A549 (cell line): ENCODE results near the gene STYXL1. TPM values are rescaled to one million over a fixed set of nuclear protein-coding genes. Genes with fewer than 3 reads are reported as not detected.
A peak's percentile ranks its signal among the peaks of the same experiment; 100 is the strongest.

Experiments used
- ATAC-seq, 2 experiments: fragments of 200-7000 bp in 1 of 2; fragments of >200 bp in 1 of 2; cut with Nextera tagmentation in 1 of 2; cut with Tn5 transposase in 1 of 2; 3 replicates each; pipeline versions ENCODE4 v1.8.0 to v1.9.1; 2018 to 2020; ENCODE audit warnings: mild to moderate bottlenecking in 1 of 2, moderate library complexity in 1 of 2
- CTCF ChIA-PET: fragments of 300-600 bp; sonication (Branson Sonifier 250); formaldehyde crosslinking; extraction: SDS; loops from one replicate; lab custom pipeline; 2021; ENCODE audit warnings: antibody characterized with exemption, inconsistent platforms; lab: Yijun Ruan, JAX
- POLR2A ChIA-PET: fragments of 350-600 bp; formaldehyde crosslinking; extraction: SDS; loops from one replicate; lab custom pipeline; 2021; ENCODE audit warnings: antibody characterized with exemption, inconsistent platforms; lab: Yijun Ruan, JAX
- DNase-seq, 2 experiments: peaks; one replicate each; pipeline versions ENCODE4 v3.0.0 to v3.0.0-alpha.2; 2011 to 2016; ENCODE audit warnings: low read depth in 1 of 2, low spot score in 1 of 2
- FAIRE-seq: peaks from 2 replicates; lab custom pipeline; 2011; peaks lifted over from hg19 to GRCh38; lab: Jason Lieb, UNC
- H3K27ac ChIP-seq, 2 experiments: fragments of >200 bp; sonication (Bioruptor Twin); formaldehyde crosslinking; 3 replicates each; pipeline ENCODE4 v1.5.1; 2016 to 2017
- H3K4me1 ChIP-seq: fragments of >200 bp; sonication (Bioruptor Twin); formaldehyde crosslinking; 3 replicates; pipeline ENCODE4 v1.6.1; 2016
- H3K4me2 ChIP-seq: fragments of >200 bp; sonication (Bioruptor Twin); formaldehyde crosslinking; 3 replicates; pipeline ENCODE4 v1.6.1; 2016
- H3K4me3 ChIP-seq: fragments of >200 bp; sonication (Bioruptor Twin); formaldehyde crosslinking; 3 replicates; pipeline ENCODE4 v1.5.1; 2016
- H3K9me3 ChIP-seq: fragments of >200 bp; sonication (Bioruptor Twin); formaldehyde crosslinking; 3 replicates; pipeline ENCODE4 v1.6.1; 2016
- CBX2 ChIP-seq: fragments of 200-600 bp; sonication (generic); IDR thresholded peaks from 2 replicates; pipeline ENCODE4 v1.6.1; 2016; ENCODE audit warnings: low read depth, mild to moderate bottlenecking, borderline replicate concordance
- CHD4 ChIP-seq: fragments of 200-600 bp; sonication (generic); IDR thresholded peaks from 2 replicates; pipeline ENCODE4 v1.6.1; 2016; ENCODE audit warnings: antibody characterized with exemption, mild to moderate bottlenecking, borderline replicate concordance
- HMGXB4 ChIP-seq: fragments of 250-450 bp; sonication (Bioruptor Pico); IDR thresholded peaks from 2 replicates; pipeline ENCODE4 v1.5.0; 2021; ENCODE audit warnings: mild to moderate bottlenecking, moderate library complexity, borderline replicate concordance
- HOXA7 ChIP-seq: fragments of 250-450 bp; sonication (Bioruptor Pico); IDR thresholded peaks from 2 replicates; pipeline ENCODE4 v1.5.0; 2020; ENCODE audit warnings: mild to moderate bottlenecking, moderate library complexity
- JUNB ChIP-seq: fragments of >200 bp; sonication (Bioruptor Twin); formaldehyde crosslinking; IDR thresholded peaks from 2 replicates; pipeline ENCODE4 v1.6.1; 2016
- MAX ChIP-seq: IDR thresholded peaks from 2 replicates; pipeline ENCODE4 v1.6.1; 2012
- MYC ChIP-seq: IDR thresholded peaks from 2 replicates; pipeline ENCODE4 v1.6.1; 2012; ENCODE audit warnings: mild to moderate bottlenecking, inconsistent platforms, low read length, improper control_type of control experiment, borderline replicate concordance
- NPAS2 ChIP-seq: fragments of 250-450 bp; sonication (Bioruptor Pico); IDR thresholded peaks from 2 replicates; pipeline ENCODE4 v1.8.0; 2022; ENCODE audit warnings: mild to moderate bottlenecking, moderate library complexity, borderline replicate concordance
- NR3C1 ChIP-seq: fragments of >200 bp; sonication (Bioruptor Twin); formaldehyde crosslinking; IDR thresholded peaks from 3 replicates; pipeline ENCODE4 v1.6.1; 2017
- PHF8 ChIP-seq: fragments of 200-600 bp; sonication (generic); IDR thresholded peaks from 2 replicates; pipeline ENCODE4 v1.6.1; 2016; ENCODE audit warnings: low read depth, mild to moderate bottlenecking, antibody characterized with exemption, moderate library complexity, borderline replicate concordance
- RARB ChIP-seq: fragments of 250-450 bp; sonication (Bioruptor Pico); IDR thresholded peaks from 2 replicates; pipeline ENCODE4 v1.8.0; 2021; ENCODE audit warnings: mild to moderate bottlenecking, moderate library complexity
- RCOR1 ChIP-seq: fragments of 150-350 bp; IDR thresholded peaks from 2 replicates; pipeline ENCODE4 v1.6.1; 2014; ENCODE audit warnings: antibody characterized with exemption, low read length, low read depth
- REST ChIP-seq: fragments of 200-600 bp; sonication (generic); IDR thresholded peaks from 2 replicates; pipeline ENCODE4 v1.6.1; 2016; ENCODE audit warnings: antibody characterized with exemption, mild to moderate bottlenecking, moderate library complexity
- TFCP2L1 ChIP-seq: fragments of 250-450 bp; sonication (Bioruptor Pico); IDR thresholded peaks from 2 replicates; pipeline ENCODE4 v1.5.0; 2021; ENCODE audit warnings: mild to moderate bottlenecking
- USF2 ChIP-seq: fragments of 450-650 bp; IDR thresholded peaks from 2 replicates; pipeline ENCODE4 v1.6.1; 2014; ENCODE audit warnings: antibody characterized with exemption
- ZC3H11A ChIP-seq: fragments of 450-650 bp; IDR thresholded peaks from 2 replicates; pipeline ENCODE4 v1.6.1; 2014; ENCODE audit warnings: antibody characterized with exemption, mild to moderate bottlenecking
- ZFP36 ChIP-seq: fragments of 450-650 bp; IDR thresholded peaks from 2 replicates; pipeline ENCODE4 v1.6.1; 2014; ENCODE audit warnings: borderline replicate concordance; ENCODE audit not compliant: partially characterized antibody
- WGBS: methylation state at CpG from one replicate; pipeline ENCODE4 v1.1.6; 2017; ENCODE audit errors: missing lambda C conversion rate; 5-methylcytosine and 5-hydroxymethylcytosine counted together
- polyA plus RNA-seq, 4 experiments: library from polyadenylated mRNA; depleted of rRNA in 3 of 4; stranded (reverse); fragments of >200 nt; fragmentation: RNase III in 1 of 4; extraction: RNeasy Plus Mini Kit Qiagen cat#74134 plus additional on column Dnase treatment in 1 of 4; gene quantifications; 2 replicates in 3 of 4; 3 replicates in 1 of 4; pipeline ENCODE4 v1.2.3, GENCODE V29; 2011 to 2017

The STYXL1 gene
- polyA plus RNA-seq, 2 of the 4 experiments (the other 2 are of a cell fraction) = 36.0 to 76.8 TPM

DNA sequence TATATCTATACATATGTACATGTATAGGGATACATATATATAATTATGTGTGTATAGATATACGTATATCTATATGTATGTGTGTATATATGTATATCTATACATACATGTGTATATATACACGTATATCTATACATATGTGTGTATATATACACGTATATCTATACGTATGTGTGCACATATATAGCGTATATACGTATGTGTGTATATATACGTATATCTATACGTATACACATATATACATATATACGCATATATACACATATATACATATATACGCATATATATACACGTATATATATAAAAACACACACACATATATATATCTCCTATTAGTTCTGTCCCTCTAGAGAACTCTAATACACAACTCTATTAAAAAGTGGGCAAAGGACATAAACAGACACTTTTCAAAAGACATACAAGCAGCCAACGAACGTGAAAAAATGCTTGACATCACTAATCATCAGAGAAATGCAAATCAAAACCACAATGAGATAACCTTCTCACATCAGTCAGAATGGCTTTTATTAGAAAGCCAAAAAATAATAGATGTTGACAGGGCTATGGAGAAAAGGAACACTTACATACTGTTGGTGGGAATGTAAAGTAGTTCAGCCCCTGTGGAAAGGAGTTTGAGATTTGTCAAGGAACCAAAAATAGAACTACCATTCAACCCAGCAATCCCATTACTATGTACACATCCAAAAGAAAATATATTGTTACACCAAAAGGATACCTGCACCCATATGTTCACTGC lies 31.4 kb downstream of the STYXL1 start:
- CTCF ChIA-PET = no interaction called here
- TF ChIP-seq NPAS2 = no peak
- no peak for TF ChIP-seq MYC
- TF ChIP-seq MAX = no peak
- no peak for TF ChIP-seq JUNB
- TF ChIP-seq RARB = no peak
- TF ChIP-seq CHD4 = no peak
- no peak for TF ChIP-seq HMGXB4 (CRISPR knock-in tag)
- no peak for TF ChIP-seq ZC3H11A
- Histone ChIP-seq H3K9me3 (no peaks in the 10 kb centered on the region), H3K4me1 (no peaks in the 10 kb centered on the region), H3K4me3 (no peak overlapping the region), H3K27ac (no peak overlapping the region), H3K4me2 (no peak overlapping the region)
- WGBS = 89% methylated on average over 13 of the region's 13 CpGs
- FAIRE-seq (no peak), ATAC-seq (no peak), DNase-seq (no peak)
- POLR2A ChIA-PET = no interaction called here

DNA sequence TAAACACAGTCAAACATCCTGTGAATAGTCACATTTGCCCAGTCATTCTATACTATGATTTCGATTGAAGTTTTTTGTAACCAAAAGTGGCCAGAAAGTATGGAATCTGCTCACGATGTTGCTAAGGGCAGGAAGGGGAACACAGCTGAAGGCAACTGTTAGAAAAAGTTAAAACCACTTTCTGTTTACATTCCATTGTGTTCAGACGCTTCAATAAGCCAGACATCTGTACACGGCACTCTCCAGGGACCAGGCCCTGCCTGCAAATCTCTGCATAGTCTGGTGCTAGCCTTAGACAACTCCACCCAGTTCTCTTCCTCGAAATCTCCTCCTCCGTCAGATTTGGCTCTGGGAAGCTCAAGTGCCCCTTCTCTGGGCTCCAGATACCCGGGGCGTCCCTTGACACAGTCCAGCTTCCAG lies 36.3 kb downstream of the STYXL1 start:
- ChIA-PET CTCF (interaction anchor here (4.1 kb wide), 1 partner anchor 9 kb away, joined by 23 read pairs; no protein-coding TSS in a partner anchor), POLR2A (no interaction called here)
- Histone ChIP-seq H3K4me2 (no peak overlapping the region), H3K4me1 (no peaks in the 10 kb centered on the region), H3K4me3 (no peak overlapping the region), H3K9me3 (no peaks in the 10 kb centered on the region), H3K27ac (no peak overlapping the region)
- 86% methylated on average over 8 of the region's 8 CpGs for WGBS
- FAIRE-seq (no peak), ATAC-seq (0 out of 6 replicates have a peak, but pooled peaks of 1 of the 2 experiments have one; percentile 13), DNase-seq (no peak)
- no peak for TF ChIP-seq ZFP36
- TF ChIP-seq CBX2 = no peak
- TF ChIP-seq HOXA7 (CRISPR knock-in tag) = no peak

DNA sequence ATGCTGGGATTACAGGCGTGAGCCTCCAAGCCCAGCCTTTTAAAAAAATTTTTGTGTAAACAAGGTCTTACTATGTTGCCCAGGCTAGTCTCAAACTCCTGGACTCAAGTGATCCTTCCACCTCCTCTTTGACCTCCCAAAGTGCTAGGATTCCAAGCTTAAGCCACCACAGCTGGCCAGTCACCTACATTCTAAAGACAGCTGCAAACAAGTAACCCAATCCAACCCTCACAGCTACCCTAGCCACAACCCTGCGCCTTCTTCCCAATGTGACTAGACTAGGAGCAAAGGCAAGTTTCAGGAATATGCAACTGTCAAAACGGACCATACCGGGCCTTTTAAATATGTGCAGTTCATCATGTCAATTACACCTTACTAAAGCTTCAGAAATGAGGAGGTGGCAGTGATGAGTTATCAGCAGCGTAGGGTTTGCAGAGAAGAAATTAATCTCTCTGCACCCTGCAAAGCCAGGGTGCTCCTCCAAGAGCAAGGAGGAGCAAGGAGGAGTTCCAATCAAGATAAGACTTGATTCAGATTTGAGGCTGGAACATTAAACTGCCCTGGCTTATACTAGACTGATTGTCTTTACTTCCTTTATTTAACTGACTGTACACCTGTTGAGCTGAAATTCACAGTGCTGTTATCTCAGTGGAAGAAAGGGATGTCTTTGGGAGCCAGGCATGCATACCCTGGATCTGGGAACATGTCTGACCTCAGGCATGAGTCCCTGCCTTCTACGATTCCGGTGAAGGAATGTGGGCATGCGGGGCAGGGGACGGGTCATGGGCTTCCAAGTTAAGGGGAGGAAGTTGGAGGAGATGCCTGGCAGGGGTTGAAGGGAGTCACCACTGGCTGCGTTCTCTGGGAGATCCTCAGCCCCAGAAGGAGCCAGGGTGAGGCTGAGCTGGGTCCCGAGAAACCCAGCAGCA lies 37.9 kb downstream of the STYXL1 start:
- no peak overlapping the region for H3K4me2 ChIP-seq
- no peak for DNase-seq
- 92% methylated on average over 11 of the region's 11 CpGs for WGBS
- CTCF ChIA-PET = interaction anchor here (1.3 to 4.1 kb wide), 3 partner anchors 9 to 143 kb away, joined by 3 to 23 read pairs (median 3); no protein-coding TSS in a partner anchor
- TF ChIP-seq NR3C1 (no peak), TFCP2L1 (no peak), REST (no peak), PHF8 (no peak), USF2 (no peak), RCOR1 (no peak)
- TF ChIP-seq, all 56 proteins: peak for 0
- Histone ChIP-seq H3K4me3 (no peak overlapping the region), H3K4me1 (no peaks in the 10 kb centered on the region), H3K9me3 (no peaks in the 10 kb centered on the region), H3K27ac (no peak overlapping the region)
- no peak for ATAC-seq
- no peak for FAIRE-seq
- POLR2A ChIA-PET = no interaction called here
